GM13976 (cell line): ENCODE measurements around the gene DES.

Source experiments
- DNase-seq: peaks from one replicate; pipeline ENCODE4 v3.0.0; 2012; ENCODE audit warnings: low spot score
- CTCF ChIP-seq: IDR thresholded peaks from 2 replicates; pipeline ENCODE4 v1.5.1; 2012; ENCODE audit warnings: borderline replicate concordance, mild to moderate bottlenecking; ENCODE audit not compliant: insufficient read depth; ENCODE audit errors: extremely low read depth, missing control alignments, control extremely low read depth
- in situ Hi-C: fragments of 300-500 bp; cut with MboI; formaldehyde crosslinking; loops from one replicate; pipeline ENCODE4 v1.12.0; 2022; ENCODE audit warnings: low sequenced_read_pairs, mixed read lengths, inconsistent platforms; ENCODE audit not compliant: unreplicated experiment

DES gene

GRCh38 chr2:219418155-219419011 lies at the start of gene DES:
Gene DES, plus strand, starts transcription at chr2:219418377. Its CDS starts 86 bp downstream, at chr2:219418463.
- in situ Hi-C loops: no loop called here
- DNase-seq: no peak
- no peak for TF ChIP-seq CTCF

GRCh38 chr2:219368690-219369191 lies 49.4 kb upstream of the DES start:
- no peak for TF ChIP-seq CTCF
- DNase-seq: no peak
- in situ Hi-C loops: no loop called here

- TF ChIP-seq CTCF: no peak
- in situ Hi-C loops: no loop called here
- DNase-seq: no peak
Observed at GRCh38 chr2:219369447-219369861, 48.7 kb upstream of the DES start.

GRCh38 chr2:219378163-219378851 lies 39.9 kb upstream of the DES start:
- in situ Hi-C loops: no loop called here
- TF ChIP-seq CTCF: no peak
- no peak for DNase-seq

- DNase-seq: no peak
- in situ Hi-C loops: no loop called here
- TF ChIP-seq CTCF: no peak
Observed at GRCh38 chr2:219380926-219381325, 37.3 kb upstream of the DES start.

- no peak for DNase-seq
- in situ Hi-C loops: no loop called here
- TF ChIP-seq CTCF: no peak
Observed at GRCh38 chr2:219381448-219381847, 36.7 kb upstream of the DES start.
